ENCODE measurements around the gene ANKDD1B.

DNA sequence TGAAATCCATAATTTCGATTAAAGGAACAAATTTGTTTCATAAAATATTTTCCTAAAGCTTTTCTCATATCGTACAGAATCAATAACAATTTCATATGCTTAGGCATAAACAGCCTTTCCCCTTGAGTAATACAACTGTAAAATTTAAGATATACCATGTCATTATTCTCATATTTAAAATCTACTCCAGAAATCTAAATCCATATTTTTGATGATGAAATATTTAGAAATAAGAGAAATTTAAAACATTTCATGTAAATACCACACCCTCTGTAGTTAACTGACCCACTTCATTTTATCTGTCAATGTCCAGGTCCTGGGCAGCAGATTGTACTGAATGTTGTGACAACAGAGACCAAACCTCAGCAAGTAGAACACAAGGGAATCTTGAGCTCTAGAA lies 100.8 kb downstream of the ANKDD1B start:
- no peak for TF ChIP-seq HMG20A (CRISPR knock-in tag; IDR thresholded peaks at IDR 0.05; ENCODE audit: borderline replicate concordance)
- TF ChIP-seq ZNF343 (CRISPR knock-in tag; IDR thresholded peaks at IDR 0.05), result no peak
- no peak for TF ChIP-seq TCF7 (IDR thresholded peaks at IDR 0.05; ENCODE audit: low read depth)
- TF ChIP-seq, protein P1, sequence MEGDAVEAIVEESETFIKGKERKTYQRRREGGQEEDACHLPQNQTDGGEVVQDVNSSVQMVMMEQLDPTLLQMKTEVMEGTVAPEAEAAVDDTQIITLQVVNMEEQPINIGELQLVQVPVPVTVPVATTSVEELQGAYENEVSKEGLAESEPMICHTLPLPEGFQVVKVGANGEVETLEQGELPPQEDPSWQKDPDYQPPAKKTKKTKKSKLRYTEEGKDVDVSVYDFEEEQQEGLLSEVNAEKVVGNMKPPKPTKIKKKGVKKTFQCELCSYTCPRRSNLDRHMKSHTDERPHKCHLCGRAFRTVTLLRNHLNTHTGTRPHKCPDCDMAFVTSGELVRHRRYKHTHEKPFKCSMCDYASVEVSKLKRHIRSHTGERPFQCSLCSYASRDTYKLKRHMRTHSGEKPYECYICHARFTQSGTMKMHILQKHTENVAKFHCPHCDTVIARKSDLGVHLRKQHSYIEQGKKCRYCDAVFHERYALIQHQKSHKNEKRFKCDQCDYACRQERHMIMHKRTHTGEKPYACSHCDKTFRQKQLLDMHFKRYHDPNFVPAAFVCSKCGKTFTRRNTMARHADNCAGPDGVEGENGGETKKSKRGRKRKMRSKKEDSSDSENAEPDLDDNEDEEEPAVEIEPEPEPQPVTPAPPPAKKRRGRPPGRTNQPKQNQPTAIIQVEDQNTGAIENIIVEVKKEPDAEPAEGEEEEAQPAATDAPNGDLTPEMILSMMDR (CRISPR knock-in tag; IDR thresholded peaks at IDR 0.05), result no peak
- TF ChIP-seq, protein P2, sequence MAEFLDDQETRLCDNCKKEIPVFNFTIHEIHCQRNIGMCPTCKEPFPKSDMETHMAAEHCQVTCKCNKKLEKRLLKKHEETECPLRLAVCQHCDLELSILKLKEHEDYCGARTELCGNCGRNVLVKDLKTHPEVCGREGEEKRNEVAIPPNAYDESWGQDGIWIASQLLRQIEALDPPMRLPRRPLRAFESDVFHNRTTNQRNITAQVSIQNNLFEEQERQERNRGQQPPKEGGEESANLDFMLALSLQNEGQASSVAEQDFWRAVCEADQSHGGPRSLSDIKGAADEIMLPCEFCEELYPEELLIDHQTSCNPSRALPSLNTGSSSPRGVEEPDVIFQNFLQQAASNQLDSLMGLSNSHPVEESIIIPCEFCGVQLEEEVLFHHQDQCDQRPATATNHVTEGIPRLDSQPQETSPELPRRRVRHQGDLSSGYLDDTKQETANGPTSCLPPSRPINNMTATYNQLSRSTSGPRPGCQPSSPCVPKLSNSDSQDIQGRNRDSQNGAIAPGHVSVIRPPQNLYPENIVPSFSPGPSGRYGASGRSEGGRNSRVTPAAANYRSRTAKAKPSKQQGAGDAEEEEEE (CRISPR knock-in tag; IDR thresholded peaks at IDR 0.05; ENCODE audit: borderline replicate concordance), result no peak
- no peak for TF ChIP-seq POLR2A (IDR thresholded peaks at IDR 0.05; ENCODE audit: insufficient read depth in 1 of 2, low read depth in 2 of 2, low read length in 2 of 2)
